Measurements from ENCODE around the gene VASP. TPM values are rescaled to one million over a fixed set of nuclear protein-coding genes. Genes with fewer than 3 reads are reported as not detected.

VASP gene
- total and polyA plus RNA-seq, 11 donors: 31.2 to 106 (median 49.5) TPM

- Histone ChIP-seq H3K27me3 (no peaks in the 10 kb centered on the region), H3K9me3 (no peaks in the 10 kb centered on the region), H3K27ac (peak overlapping the region; percentile 84 to 99 (median 96)), H3K4me1 (peaks cover 0 to 50% (median 19%) of the 10 kb centered on the region in 12 donors), H3K36me3 (peaks cover 0 to 13% (median 0%) of the 10 kb centered on the region in 9 donors), H3K4me3 (peak overlapping the region; percentile 78 to 100 (median 96))
- WGBS, 4 donors: 1 to 6% (median 2%) methylated on average over 9 to 47 of the region's 47 CpGs
- intact Hi-C loops (cut with DNase I): loop anchor here in 3 of 10 donors (5.0 kb wide), 3 partner anchors 76 to 186 kb away; partner anchors contain the start of genes OPA3 (in 2 of the 3), QPCTL (in 1 of the 3) and SNRPD2 (in 1 of the 3)
- DNase-seq (peak; percentile 95 to 98 (median 97)), ATAC-seq (peak; percentile 71 to 86 (median 82))
- peak in 11 of 12 donors; percentile 17 to 75 (median 50) for TF ChIP-seq CTCF (IDR thresholded peaks at IDR 0.05)
- peak; percentile 65 to 78 for TF ChIP-seq POLR2A (IDR thresholded peaks at IDR 0.05)
Observed at GRCh38 chr19:45506246-45506988, 862 bp upstream of the VASP start.

- intact Hi-C loops (cut with DNase I): loop anchor here in 3 of 10 donors (5.0 kb wide), 3 partner anchors 74 to 184 kb away; partner anchors contain the start of genes OPA3 (in 2 of the 3), QPCTL (in 1 of the 3) and SNRPD2 (in 1 of the 3)
- H3K27ac ChIP-seq: peak overlapping the region; percentile 84 to 99 (median 96)
- TF ChIP-seq POLR2A (IDR thresholded peaks at IDR 0.05) (no peak), CTCF (IDR thresholded peaks at IDR 0.05) (no peak)
- H3K36me3 ChIP-seq: peaks cover 0 to 18% (median 0%) of the 10 kb centered on the region in 9 donors
- 0% methylated on average over 12 to 22 of the region's 22 CpGs for whole genome bisulfite sequencing, 4 donors
- H3K4me3 ChIP-seq: peak overlapping the region; percentile 78 to 100 (median 96)
- H3K4me1 ChIP-seq: peaks cover 0 to 53% (median 23%) of the 10 kb centered on the region in 12 donors
- ATAC-seq (no peak), DNase-seq (peak in 1 of 5 donors; percentile 50)
- no peaks in the 10 kb centered on the region for H3K27me3 ChIP-seq
- no peaks in the 10 kb centered on the region for H3K9me3 ChIP-seq
Observed at GRCh38 chr19:45507872-45508416, 665 bp downstream of the VASP start.

GRCh38 chr19:45508417-45508860 lies 1.2 kb downstream of the VASP start:
- peak in 3 of 4 donors; percentile 4 to 25 (median 7) for ATAC-seq
- H3K4me1 ChIP-seq: peaks cover 0 to 56% (median 23%) of the 10 kb centered on the region in 12 donors
- WGBS, 4 donors: 0 to 1% (median 1%) methylated on average over 15 to 26 of the region's 26 CpGs

More at GRCh38 chr19:45508417-45508860, 1.2 kb downstream of the VASP start:
- H3K9me3 ChIP-seq: no peaks in the 10 kb centered on the region
- no peaks in the 10 kb centered on the region for H3K27me3 ChIP-seq
- TF ChIP-seq POLR2A (IDR thresholded peaks at IDR 0.05) (no peak), CTCF (IDR thresholded peaks at IDR 0.05) (no peak)
- DNase-seq: peak in 3 of 5 donors; percentile 68 to 74 (median 73)
- intact Hi-C loops (cut with DNase I): loop anchor here in 3 of 10 donors (5.0 kb wide), 3 partner anchors 74 to 184 kb away; partner anchors contain the start of genes OPA3 (in 2 of the 3), QPCTL (in 1 of the 3) and SNRPD2 (in 1 of the 3)
- peaks cover 0 to 21% (median 0%) of the 10 kb centered on the region in 9 donors for H3K36me3 ChIP-seq
- peak overlapping the region; percentile 78 to 100 (median 96) for H3K4me3 ChIP-seq
- H3K27ac ChIP-seq: peak overlapping the region; percentile 84 to 99 (median 96)

Data from heart left ventricle (tissue), 16 donors.